NCI-H2171 treated with DMSO at 0.1 percent for 48 hours (cell line): ENCODE measurements around the gene MOSMO.
"Not testable (repeated sequence)": the region's sequence is repeated elsewhere in the genome, so short reads cannot be mapped to it uniquely, and the experiment has no call there.

Experiments used
- DNase-seq: peaks from one replicate; lab custom pipeline; 2025; lab: John Stamatoyannopoulos, UW

Gene MOSMO

DNA sequence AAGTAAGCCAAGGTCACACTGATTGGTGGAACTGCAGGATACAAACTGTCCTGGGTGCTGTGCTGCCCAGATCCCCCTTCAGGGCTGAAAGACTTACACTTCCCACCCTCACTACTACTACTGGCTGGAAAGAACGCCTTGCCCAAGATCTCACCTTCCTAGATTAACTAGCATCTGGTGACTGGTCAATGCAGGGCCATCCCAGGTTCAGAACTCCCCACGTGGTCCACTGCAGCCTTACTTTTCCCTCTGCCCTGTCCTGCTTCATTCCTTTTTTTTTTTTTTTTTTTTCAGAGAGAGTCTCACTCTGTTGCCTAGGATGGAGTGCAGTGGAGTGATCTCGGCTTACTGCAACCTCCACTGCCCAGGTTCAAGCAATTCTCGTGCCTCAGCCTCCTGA is 4.7 kb upstream of the MOSMO start:
- no peak for DNase-seq

DNA sequence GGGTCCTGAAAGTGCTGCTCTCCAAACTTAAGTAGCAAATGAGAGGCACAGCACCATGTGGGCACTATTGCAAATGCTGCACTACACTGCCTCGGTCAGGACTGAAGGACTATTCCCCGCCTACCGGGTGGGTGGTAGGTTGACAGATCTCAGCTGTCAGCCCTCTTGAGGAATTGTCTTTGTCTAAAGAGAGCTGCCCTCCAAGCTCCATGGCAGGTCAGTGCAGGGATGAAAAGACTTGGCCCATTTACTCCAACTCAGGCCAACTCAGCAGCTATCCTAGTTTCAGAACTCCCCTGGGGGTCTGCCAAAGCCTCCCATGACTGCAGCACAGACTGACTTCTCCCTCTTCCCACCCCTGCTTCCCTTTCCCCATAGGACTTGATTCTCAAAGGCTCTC is 3.6 kb upstream of the MOSMO start:
- DNase-seq: no peak

DNA sequence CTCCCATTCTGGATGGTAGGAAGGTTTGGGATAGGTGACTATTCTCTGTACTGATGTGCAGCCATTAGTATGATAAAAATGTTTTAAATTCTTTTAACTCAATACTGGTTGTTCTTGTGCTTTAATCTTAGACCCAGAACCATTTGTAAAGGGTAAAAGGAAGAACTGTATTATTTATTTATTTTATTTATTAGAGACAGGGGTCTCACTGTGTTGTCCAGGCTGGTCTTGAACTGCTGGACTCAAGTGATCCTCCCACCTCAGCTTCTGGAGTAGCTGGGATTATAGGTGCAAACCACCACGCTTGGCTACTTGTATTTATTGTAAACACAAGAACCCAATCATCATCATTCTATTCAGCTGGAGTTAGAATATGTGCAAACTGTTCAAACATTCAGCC is 2.2 kb upstream of the MOSMO start:
- DNase-seq: no peak

DNA sequence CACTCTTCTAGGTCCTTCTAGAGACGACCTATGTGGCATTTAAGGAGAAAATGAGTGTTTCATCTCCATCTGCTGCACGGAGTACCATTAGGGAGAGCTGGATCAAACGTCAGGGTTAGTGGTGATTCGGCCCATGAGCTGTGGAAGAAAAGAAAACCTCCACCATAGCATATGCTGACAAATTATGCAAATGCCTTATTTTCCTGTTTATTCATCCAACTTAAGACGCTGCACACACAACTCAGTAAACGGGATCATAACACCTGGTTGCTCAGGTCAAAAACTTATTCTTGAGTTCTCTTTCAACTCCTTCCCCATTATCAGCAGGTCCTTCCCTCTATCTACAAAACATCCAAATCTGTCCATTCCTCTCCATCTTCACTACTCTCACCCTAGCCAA is 1.3 kb upstream of the MOSMO start:
- DNase-seq: no peak

DNA sequence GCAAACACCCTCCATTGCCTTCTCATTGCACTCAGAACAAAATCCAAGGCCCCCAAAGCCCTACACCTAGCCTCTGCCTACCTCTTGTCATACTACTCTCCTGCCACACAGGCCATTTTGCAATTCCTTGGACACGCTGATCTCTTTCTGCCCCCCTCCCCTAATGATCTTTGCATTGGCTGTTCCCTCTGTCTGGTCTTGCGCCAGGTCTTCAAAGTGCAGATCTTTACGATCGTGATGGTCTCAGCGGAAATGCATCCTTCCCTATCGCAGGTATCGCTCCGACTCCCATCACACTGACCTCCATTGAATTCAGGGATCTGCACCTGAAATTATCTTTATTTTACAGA is 777 bp upstream of the MOSMO start:
- DNase-seq: peak; percentile 45

DNA sequence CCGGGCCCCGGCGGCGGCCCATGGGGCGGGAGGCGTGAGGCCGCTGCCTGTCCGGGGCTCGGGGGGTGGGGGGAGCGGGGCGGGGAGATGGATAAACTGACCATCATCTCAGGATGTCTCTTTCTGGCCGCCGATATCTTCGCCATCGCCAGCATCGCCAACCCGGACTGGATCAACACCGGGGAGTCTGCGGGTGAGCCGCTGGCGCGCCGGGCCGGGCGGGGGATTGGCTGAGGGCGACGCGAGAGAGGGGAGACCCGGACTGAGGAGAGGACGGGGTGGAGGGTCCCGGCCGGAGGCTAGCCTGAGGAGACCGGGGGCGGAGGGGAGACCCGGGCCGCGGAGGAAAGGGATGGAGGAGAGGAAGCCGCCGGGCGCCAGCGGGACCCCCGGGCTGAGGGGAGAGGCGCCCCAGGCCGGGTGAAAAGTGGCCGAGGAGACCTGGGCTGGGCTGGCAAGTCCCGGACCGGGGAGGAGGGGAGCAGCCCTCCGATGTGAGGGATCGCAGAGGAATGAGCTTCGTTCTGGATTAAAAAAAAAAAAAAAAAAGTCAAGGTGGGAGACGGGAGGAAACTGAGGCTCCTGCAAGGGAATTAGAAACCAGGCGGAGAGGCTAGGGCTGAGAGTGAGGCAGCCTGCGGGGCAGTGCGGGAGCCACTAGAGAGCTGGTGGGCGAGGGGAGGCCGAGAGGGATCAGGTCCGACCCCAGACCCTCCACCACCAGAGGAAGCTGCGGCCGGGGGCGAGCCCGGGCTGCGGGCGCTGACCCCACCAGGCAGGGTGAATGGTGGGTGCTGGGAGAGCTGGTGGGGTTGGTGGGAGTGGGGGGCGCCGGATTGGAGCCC is 526 bp downstream of the MOSMO start:
- no peak for DNase-seq

DNA sequence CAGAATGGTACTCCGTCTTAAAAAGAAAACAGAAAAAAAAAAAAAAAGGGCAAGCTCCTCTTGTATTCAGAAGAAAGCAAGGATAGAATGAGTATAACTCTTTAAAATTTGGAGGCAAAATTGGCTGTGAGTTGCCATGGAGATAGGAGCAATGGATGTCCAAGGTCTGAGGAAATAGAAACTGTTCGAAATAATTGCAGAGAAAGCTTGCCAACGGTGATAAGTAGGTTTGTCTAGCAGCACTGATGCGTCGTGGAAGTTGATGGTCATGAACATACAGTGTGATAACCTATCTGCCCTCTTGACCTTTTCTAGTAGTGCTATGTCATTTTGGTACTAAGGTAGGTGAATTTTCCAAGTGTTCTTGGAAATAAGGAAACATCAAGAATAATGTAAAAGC is 3.0 kb downstream of the MOSMO start:
- no peak for DNase-seq

DNA sequence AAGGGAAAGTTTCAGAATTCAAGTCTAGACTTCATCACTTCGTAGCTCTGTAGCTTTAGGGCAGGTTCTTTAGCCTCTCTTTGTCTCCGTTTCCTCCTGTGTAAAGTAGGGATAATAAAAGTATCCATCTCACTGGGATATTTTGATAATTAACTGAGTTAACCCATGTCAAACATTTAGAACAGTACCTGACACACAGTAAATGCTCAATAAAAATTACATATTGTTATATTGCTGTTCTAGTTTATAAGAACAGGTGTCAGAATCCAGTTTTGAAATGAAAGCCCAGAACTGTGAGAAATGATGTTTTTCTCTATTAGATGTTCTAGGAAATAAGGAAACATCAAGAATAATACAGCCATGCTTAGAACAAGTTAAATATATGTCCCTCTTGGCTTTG is 4.3 kb downstream of the MOSMO start:
- DNase-seq: no peak

DNA sequence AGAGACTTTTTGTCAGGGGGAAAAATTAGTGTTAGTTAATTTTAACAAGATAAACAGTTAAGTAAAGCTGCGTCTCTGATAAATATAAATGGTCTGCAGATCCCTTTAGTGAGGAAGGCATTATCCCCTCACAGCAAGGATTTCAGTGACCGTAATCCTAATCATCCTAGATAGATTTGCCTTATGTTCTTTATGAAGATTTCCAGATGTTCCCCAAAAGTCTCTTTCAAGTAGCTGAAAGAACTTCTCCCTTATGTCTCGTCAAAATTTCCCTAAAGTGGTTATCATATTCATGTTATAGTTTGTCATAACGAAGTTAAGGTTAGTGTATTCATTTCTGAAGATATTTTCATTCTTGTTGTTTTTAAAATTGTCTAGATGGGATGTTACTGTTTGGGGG is 5.6 kb downstream of the MOSMO start:
- no peak for DNase-seq

DNA sequence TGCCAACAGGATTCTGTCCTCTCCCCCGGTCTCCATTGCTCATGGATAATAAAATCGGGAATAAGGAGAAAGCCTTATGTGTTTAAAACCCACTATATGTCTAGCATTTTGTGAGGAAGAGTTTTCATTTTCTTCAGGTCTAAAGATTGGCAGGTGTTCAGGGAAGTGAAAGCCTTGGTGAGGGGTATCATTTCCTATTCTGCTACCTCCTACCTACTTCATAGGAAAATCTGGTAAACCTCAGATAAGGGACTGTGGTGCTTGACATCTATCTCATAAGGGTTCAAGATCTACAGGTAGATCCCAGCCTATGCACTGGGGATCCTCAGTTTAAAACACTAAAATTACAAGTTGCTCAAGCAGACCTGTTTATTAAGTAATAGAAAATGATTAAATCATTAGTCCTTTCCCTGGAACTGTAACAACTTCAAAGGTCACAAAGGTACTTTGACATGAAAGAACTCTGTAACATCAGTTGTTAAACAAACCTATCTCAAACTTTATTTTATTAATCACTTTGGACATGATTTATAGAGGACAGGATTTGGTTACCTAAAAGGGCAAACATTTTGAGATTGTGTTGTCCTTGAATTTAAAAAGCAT is 6.5 kb downstream of the MOSMO start:
- DNase-seq: no peak

DNA sequence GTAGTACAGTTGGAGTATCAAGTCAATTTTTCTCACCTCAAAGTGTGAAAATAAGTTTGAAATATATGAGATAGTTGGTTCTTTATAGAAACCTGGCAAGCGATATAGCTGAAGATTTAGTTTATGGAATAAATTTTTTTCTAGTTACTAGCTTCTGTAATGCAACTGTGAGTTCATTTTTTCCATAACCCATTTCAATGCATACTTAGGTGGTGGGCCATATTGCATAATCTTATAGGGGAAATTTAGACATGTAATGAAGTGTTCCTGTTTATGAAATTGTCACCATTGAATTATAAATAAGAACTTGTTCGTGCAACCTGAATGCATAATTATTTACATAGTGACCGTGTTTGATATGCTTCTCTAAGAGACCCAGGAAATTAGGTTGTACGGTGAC is 9.0 kb downstream of the MOSMO start:
- no peak for DNase-seq

DNA sequence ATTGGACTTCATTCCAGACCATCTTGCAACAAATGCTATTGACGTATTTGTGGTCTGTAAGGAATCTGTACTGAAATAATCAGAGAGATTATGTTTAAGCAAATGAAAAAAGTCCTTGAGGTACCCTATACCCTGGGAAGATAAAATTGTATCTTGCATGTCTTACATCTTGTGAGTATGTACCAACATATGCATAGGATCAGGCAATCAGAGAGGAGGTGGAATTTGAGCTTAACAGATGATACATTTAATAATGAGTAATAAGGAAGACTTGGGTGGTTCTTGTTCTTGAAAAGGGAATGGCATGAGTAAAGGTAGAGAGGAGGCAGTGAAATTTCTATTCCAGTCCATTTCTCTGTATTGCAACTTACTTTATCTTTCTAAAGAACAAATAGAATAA is 10.6 kb downstream of the MOSMO start:
- DNase-seq: no peak

DNA sequence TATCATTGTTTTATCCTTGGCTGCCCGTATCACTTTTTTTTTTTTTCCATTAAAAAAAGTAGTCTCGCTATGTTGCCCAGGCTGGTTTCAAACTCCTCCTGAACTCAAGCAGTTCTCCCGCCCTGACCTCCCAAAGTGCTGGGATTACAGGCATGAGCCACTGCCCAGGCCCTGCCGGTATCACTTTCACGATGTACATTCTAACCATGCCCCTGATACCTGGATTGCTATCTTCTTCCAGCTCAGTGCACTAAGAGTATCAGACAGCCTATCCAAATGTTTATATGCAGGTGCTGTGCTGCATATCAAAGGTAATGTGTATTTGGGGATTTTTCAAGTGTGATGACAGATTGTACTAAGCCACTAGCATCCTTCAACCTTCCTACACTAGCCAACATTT is 14.2 kb downstream of the MOSMO start:
- DNase-seq: peak; percentile 22

DNA sequence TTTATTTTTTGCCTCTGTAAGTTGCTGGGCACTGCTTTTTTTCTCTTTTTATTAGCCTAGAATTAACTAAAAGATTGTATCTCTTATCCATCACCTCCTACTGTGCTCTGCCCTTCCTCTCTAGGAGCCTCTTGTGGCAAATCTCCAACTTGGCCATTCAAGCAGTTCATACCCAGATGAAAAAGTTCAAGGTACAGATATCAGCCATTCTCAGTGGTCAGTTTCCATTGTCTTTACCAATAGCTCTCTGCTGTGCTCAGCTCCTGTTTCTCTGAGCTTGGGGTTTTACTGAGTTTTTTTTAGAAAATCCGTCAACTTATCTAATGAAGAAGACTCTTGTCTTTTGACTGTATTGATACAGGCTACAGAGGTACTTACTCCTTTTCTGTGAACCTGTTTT is 15.6 kb downstream of the MOSMO start:
- DNase-seq: no peak

DNA sequence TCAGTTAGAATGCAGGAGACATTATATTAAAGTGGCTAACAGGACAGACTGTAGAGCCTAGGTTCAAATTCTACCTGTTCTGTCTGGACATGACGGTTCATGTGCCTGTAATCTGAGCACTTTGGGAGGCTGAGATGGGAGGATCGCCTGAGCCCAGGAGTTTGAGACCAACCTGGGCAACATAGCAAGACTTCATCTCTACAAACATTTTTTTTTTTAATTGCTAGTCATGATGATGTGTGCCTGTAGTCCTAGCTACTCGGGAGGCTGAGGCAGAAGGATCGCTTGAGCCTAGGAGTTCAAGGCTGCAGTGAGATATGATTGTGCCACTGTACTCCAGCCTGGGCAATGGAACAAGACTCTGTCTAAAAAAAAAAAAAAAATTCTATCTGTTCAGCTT is 16.9 kb downstream of the MOSMO start:
- not testable (repeated sequence) for DNase-seq

DNA sequence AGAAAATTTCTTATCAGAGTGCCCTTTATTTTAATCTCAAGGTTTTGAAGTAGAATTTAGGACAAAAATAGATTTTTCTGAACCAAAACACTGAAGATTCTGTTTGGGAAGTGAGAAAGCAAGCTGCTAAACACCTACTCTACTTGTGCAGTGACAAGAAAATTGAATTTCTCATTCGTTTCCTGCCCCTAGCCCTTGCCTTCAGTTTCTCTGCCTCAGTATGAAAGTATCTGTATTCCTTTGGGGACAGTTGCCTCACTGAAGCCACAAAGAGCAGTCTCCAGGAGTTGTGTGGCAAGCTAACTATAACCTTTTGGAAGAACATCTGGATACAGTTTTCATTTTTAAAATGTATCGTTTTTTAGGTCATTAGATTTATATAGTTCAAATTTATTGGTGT is 19.7 kb downstream of the MOSMO start:
- no peak for DNase-seq

DNA sequence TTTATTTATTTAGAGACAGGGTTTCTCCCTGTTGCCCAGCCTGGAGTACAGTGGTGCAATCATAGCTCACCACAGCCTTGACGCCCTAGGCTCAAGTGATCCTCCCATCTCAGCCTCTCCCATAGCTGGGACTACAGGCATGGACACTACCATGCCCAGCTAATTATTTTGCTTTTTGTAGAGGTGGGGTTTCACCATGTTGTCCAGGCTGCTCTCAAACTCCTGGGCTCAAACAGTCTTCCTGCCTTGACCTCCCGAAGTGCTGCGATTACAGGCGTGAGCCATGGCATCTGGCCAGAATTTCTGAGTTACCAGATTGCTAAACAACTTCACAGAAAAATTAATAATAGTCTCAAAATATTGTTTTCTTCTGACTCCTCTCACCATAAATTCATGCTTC is 21.7 kb downstream of the MOSMO start:
- no peak for DNase-seq

DNA sequence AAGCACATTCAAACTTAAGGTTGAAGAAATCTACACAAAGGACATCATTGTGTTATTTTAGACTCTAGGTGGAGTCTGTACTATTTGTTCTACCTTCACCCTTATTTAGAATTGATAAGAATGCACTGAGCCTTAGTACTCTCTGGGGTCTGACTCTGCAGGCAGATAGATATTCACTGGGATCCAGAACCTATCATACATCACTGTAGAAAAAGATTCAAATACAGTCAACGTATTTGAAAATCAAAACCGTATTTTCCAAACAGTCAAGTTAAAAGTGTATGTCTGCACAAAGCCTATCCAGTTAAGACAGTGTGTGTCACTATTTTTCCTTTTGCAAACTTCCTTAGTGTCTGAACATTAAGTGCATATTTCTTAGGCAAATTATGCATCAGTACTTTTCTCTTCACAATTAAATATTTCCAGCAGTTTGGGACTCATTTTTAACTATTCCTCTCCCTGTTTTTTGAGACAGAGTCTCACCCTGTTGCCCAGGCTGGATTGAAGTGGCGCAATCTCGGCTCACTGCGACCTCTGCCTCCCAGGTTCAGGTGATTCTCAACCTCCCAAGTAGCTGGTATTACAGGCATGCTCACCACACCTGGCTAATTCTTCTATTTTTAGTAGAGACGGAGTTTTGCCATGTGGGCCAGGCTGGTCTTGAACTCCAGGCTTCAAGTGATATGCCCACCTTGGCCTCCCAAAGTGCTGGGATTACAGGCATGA is 22.3 kb downstream of the MOSMO start:
- no peak for DNase-seq

DNA sequence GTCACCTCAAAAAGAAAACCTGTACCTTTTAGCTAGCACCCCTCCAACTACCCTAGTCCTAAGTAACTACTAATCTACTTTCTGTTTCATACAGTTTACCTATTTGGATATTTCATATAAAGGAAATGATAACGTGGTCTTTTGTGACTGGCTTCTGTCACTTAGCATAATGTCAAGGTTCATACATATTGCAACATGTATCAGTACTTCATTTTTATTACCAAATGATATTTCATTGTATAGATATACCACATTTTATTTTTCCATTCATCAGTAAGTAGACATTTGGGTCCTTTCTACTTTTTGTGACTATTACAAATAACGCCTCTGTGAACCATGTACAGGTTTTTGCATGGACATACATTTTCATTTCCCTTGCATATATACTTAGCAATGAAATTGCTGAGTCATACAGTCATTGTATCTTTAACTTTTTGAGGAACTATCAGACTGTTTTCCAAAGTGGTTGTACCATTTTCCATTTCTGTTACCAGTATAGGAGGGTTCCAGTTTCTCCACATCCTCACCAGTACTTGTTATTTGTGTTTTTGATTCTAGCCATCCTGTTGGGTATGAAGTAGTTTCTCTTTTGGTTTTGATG is 23.7 kb downstream of the MOSMO start:
- DNase-seq: no peak

DNA sequence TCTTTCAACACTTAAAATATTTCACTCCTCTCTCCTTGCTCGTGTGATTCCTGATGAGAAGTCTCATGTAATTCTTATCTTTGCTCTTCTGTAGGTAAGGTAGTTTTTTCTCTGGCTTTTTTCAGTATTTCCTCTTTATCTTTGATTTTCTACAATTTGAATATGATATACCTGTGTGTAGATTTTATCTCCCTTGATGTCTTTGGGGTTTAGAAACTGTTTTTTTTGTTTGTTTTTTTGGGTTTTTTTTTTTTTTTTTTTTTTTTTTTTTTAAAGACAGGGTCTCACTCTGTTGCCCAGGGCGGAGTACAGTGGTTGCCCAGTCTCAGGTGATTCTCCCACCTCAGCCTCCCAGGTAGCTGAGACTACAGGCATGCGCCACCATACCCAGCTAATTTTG is 26.6 kb downstream of the MOSMO start:
- no peak for DNase-seq

DNA sequence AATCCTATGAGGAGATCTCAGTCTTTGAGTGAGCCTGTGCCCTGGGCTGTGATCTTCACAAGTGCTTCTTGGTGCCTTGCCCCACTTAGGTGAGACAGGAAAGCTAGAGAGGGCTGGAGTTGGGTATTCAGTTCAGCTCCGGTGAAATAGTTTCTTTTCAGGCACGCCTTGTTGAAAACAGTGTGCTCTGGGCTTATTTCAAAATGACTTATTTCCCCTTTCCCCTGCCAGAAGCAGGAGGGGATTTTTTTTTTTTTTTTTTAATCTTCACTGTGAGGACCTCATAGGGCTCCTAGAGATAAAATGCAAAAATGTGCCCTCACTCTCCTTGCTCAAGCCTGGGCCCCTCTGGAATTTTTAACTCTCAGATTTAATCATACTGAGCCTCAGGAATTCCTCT is 27.2 kb downstream of the MOSMO start:
- no peak for DNase-seq

DNA sequence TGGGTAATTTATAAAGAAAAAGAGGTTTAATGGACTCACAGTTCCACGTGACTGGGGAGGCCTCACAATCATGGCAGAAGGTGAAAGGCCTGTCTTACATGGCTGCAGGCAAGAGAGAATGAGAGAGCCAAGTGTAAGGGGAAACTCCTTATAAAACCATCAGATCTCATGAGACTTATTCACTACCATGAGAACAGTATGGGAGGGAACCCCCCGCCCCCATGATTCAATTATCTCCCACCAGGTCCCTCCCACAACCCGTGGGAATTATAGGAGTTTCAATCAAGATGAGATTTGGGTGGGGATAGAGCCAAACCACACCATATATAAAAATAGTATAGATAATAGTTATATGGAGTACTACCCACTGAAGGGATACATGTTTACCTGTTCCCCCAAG is 36.0 kb downstream of the MOSMO start:
- not testable (repeated sequence) for DNase-seq

DNA sequence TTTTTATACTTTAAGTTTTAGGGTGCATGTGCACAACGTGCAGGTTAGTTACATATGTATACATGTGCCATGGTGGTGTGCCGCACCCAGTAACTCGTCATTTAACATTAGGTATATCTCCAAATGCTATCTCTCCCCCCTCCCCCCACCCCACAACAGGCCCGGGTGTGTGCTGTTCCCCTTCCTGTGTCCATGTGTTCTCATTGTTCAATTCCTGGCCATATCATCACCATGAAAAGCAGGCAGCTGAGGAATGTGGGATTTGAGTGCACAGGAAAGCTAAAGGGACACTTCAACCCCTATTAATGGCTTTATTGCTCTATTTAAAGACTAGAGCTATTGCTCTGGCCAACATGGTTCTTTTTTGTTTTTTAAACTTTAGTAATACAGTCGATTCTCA is 38.0 kb downstream of the MOSMO start:
- not testable (repeated sequence) for DNase-seq
